ENCODE measurements around the gene RBL1.
"Not testable (repeated sequence)": the region's sequence is repeated elsewhere in the genome, so short reads cannot be mapped to it uniquely, and the experiment has no call there.

The RBL1 gene

GRCh38 chr20:37095599-37096414 lies at the start of gene RBL1:
Gene RBL1, minus strand, starts transcription at chr20:37095997. Its CDS starts 69 bp downstream, at chr20:37095928.
- DNase-seq = peak; percentile 89

DNA sequence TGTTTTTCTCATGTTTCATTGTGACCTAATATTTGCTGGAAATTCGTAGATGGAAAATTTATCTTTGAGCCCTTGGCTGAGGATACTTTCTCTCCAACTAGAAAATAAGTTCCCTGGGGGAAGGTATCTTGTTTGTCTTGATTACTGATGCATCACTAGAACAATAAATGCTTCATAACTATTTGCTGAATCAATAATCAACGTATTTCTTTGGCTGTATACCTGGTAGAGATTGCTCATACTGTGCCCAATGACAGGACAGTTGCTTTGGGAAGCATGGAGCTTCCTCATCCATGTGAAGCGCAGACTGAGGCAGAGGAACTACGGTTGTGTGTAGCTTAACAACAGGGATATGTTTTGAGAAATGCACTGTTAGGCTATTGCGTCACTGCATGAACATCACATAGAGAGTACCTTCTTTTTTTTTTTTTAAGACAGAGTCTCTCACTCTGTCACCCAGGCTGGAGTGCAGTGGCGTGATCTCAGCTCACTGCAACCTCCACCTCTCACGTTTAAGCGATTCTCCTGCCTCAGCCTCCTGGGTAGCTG lies 49.1 kb upstream of the RBL1 start:
- no peak for DNase-seq

DNA sequence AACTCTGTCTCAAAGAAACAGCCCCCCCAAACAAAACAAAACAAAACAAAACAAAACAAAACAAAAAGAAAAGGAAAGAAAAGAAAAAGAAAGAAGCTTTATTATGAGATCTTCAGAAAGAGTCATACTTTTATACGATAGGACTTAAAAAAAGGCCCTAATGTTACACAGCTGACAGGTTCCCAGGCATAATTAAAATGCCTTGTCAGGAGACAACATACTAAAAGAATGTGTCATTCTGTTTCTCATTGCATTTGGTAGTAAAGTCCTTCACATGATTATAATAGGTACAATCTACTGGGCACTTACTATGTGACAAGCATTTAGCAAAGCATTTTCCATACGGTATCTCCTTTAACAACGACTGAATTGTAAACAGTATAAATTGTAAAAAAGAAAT lies 46.9 kb upstream of the RBL1 start:
- no peak for DNase-seq

DNA sequence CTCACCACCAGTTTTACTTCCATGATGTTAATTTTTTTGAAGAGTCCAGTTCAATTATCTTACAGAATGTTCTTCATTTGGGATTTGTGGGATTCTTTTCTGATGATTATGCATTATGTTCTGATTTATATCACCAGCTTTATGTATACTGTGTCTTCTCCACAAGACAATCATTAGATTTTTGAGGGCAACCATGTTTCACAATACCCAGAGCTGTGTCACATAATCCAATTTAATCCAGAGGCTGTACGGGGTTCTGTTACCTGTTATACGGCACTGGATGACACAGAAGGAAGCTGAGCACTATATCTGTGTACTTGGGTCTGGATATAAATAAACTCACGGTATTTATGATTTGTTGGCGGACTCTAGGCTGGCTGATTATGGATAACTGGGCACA lies 41.8 kb upstream of the RBL1 start:
- no peak for DNase-seq

DNA sequence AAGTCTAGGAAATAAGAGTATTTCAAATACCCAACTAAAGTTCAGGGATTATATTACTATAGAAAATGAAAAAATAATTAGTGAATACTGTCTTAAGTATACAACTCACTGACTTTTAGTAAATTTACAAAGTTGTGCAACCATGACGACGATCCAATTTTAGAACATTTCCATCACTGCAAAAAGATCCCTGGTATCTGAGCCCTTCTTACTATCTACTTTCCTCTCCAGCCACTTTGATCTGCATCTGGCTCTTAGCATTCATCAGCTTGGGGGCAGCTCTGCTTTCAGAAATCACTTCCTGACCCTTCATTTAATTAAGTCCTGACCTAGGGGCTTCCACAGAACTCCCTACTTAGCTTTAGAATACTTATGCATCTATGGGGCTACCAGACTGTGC lies 38.2 kb upstream of the RBL1 start:
- no peak for DNase-seq

GRCh38 chr20:37131486-37131885 lies 35.7 kb upstream of the RBL1 start:
- DNase-seq = no peak

GRCh38 chr20:37128803-37129202 lies 33.0 kb upstream of the RBL1 start:
- DNase-seq = no peak

- not testable (repeated sequence) for DNase-seq
These were observed 30.5 kb upstream of the RBL1 start for GRCh38 chr20:37126290-37126689.

GRCh38 chr20:37123441-37123840 lies 27.6 kb upstream of the RBL1 start:
- DNase-seq = no peak

DNA sequence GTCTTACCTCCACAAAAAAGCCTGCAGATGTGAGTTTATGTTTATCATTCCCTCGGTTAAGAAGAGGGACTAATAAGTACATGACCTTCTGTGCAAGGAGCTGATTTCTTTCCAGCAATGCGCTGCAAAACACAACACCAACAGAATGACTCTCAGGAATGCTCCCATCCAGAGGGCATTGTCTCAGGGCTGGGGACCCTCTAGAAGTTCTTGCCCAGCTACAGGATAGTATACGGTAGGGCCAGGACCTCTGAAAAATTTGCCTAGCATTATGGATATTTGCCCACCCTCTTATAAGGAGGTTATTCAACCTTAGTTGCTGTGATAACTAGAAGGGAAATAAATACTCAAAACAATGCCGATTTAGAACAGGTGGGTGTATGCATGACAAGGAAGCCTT lies 24.7 kb upstream of the RBL1 start:
- no peak for DNase-seq

GRCh38 chr20:37119356-37120036 lies 23.7 kb upstream of the RBL1 start:
- no peak for DNase-seq

GRCh38 chr20:37114012-37114411 lies 18.2 kb upstream of the RBL1 start:
- DNase-seq = no peak

DNA sequence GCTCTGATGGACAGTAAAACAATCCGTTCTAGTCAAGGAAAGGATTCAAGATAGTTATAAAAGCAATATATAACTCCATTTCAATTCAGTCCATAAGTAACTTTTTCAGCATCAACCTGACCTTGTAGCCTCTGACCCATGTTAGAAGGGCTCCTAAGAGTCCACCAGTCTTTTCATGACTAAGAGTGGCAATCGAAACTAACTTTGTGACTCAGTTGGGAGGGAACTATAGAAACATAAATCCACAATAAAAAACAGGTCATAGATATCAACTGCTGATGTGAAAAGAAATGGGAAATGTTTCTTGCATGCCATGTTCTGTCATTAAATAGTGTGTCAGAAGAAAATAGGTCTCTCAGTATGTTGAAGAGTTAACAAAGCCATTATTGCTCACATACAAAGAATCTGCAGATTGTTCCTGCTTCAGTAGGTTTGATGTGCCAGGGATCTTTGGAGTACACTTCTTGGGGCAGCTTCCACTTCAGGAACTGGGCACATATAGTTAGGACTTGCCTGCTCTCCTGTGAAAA lies 16.2 kb upstream of the RBL1 start:
- DNase-seq = no peak

DNA sequence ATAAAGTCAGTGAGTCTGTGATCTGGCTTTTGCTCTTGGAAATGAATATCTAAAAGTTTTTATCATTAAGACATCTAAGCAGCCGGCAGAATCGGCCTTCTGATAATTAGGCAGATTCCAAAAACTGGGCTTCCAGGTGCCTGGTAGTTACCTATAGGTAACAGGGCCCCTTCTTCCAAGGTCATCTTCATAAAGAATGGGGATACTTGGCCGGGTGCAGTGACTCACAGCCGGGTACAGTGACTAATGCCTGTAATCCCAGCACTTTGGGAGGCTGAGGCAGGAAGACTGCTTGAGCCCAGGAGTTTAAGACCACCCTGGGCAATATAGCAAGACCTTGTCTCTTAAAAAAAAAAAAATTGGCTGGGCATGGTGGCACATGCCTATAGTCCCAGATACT lies 12.9 kb upstream of the RBL1 start:
- DNase-seq = no peak

DNA sequence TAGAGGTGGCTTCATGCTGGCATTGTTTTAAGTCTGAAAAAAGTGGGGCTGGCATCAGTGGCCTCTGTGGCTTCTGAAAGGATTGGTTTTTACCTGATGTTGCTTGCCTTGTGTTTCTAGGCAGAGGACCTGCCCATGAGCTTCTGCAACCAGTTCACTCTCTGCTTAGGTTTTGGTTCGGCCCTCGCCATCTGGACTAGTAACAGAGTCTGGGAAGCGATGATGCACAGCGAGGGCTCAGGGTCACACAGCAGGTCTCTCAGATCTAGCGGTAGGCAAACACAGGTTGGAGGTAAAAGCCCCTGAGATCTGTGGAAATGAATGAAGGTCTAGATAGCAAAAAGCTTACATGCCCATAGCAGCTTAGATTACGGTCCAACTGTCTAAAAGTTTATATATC lies 6.8 kb upstream of the RBL1 start:
- no peak for DNase-seq

DNA sequence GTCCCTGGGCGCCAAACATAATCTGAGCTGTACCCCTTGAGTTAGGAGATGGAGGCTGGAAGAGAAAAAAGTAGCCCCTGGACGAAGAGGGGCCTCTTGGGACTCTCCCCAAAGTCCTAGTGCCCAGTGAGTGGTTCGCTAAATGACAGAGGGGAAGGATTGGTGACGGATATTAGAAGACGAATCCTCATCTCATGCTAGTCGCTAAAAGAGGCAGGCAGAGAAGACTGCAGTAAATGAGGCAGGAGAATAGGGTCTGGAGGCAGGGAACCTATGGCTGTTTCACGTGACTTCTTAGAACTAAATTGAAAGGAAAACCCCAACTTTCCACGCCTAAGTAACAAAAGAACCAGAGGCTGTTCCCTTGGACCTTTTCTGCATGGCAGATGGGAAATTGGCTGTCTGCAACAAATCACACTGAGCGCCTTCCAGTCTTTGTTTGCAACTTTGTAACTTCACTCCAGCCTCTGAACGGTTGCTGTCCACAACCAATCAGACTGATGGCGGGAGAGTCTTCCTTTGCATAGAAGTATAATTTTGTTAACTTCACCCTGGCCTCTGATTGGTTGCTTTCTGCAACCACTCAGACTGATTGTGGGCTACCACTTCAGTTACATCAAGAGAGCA lies 731 bp upstream of the RBL1 start:
- DNase-seq = no peak

- peak; percentile 48 for DNase-seq
These were observed 644 bp downstream of the RBL1 start for GRCh38 chr20:37095108-37095598.

DNA sequence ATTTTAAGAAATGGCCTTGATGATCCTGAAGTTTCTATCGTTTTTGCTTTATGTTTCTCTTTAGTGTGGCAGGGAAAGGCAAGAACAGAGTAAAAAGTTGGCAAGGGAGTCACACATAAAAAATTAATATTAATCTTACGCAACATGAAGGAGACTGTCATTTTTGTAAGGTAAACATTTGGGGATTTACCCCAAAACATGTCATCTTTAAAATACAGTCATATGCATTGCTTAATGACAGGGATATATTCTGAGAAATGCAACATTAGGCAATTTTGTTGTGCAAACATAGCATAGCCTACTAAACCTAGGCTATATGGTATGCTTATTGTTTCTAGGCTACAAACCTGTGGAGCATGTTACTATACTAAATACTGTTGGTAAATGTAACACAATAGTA lies 5.4 kb downstream of the RBL1 start:
- DNase-seq = no peak

DNA sequence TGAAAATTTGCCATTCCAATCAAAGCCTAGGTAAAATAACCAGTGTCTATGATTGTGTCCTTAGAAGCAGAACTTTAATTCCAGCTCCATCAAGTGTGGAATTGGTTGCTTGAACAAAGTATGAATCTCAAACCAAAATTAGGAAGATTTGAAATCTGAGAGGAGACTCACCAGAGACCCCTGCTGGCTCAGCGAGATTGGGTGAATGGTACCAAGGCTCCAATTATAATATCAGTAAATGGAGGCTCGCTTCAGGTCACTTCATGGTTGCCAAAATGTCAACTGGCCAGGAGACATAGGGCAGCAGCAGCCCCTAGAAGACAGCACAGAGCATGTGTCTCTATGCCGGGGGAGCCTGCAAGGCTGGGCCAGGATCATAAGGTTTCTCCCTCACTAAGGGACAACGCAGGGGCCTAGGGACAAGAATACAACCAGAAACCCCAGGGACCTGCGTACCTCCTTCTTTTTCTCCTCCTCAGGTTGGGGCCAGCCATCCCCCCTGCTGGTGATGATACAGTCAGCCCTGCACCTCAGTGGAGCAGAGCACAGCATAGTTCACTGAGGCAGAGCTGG lies 14.0 kb downstream of the RBL1 start:
- no peak for DNase-seq

- no peak for DNase-seq
These were observed 18.8 kb downstream of the RBL1 start for GRCh38 chr20:37077009-37077408.

GRCh38 chr20:37075932-37076685 lies 19.7 kb downstream of the RBL1 start:
- DNase-seq = no peak
